Endothelial cell of umbilical vein (primary cell): Measurements from ENCODE around the gene BCL3. TPM values are rescaled to one million over a fixed set of nuclear protein-coding genes. Genes with fewer than 3 reads are reported as not detected.

Source experiments
- BruUV-seq: library from RNA; stranded (reverse); fragments of 400-500 nt; replicated peaks from 2 replicates; lab custom pipeline; 2021; lab: Mats Ljungman, UMichigan
- CTCF ChIA-PET: fragments of 300-600, 350-600 bp; sonication (Branson Sonifier 250); formaldehyde crosslinking; loops from one replicate; lab custom pipeline; 2021; ENCODE audit warnings: antibody characterized with exemption, inconsistent platforms; lab: Charles Lee
- POLR2A ChIA-PET: fragments of 300-600, 350-600 bp; sonication (Branson Sonifier 250); formaldehyde crosslinking; loops from one replicate; lab custom pipeline; 2021; ENCODE audit warnings: antibody characterized with exemption, inconsistent platforms; lab: Charles Lee
- DNase-seq: peaks from one replicate; pipeline ENCODE4 v3.0.0-alpha.2; 2011; ENCODE audit warnings: low read depth, low spot score
- FAIRE-seq: peaks from 2 replicates; lab custom pipeline; 2011; peaks lifted over from hg19 to GRCh38; lab: Jason Lieb, UNC
- H2AFZ ChIP-seq: 2 replicates; pipeline ENCODE4 v1.6.0; 2012; ENCODE audit warnings: low read depth, low read length, control low read depth, inconsistent platforms
- H3K27ac ChIP-seq: 2 replicates; pipeline ENCODE4 v1.5.1; 2011; ENCODE audit warnings: low read depth, mild to moderate bottlenecking, control low read depth, low read length, moderate library complexity; ENCODE audit not compliant: insufficient read depth
- H3K27me3 ChIP-seq, 2 experiments: 2 replicates each; pipeline versions ENCODE4 v1.6.0 to v1.6.1; 2011; ENCODE audit warnings: low read length in 2 of 2, mixed read lengths in 1 of 2; ENCODE audit not compliant: control insufficient read depth in 2 of 2, insufficient read depth in 2 of 2
- H3K36me3 ChIP-seq, 2 experiments: 2 replicates in 1 of 2; 3 replicates in 1 of 2; pipeline ENCODE4 v1.5.1; 2011; ENCODE audit warnings: low read length in 2 of 2, mild to moderate bottlenecking in 1 of 2, moderate library complexity in 1 of 2; ENCODE audit not compliant: control insufficient read depth in 2 of 2, insufficient read depth in 2 of 2; ENCODE audit errors: extremely low read depth in 1 of 2
- H3K4me1 ChIP-seq: 3 replicates; pipeline ENCODE4 v1.5.1; 2011; ENCODE audit warnings: mild to moderate bottlenecking, low read length; ENCODE audit not compliant: control insufficient read depth, insufficient read depth; ENCODE audit errors: extremely low read depth
- H3K4me2 ChIP-seq: 2 replicates; pipeline ENCODE4 v1.6.1; 2011; ENCODE audit warnings: low read length, control low read depth, mixed read lengths; ENCODE audit not compliant: insufficient read depth
- H3K4me3 ChIP-seq, 3 experiments: fragments of 200-600 bp in 1 of 3; sonication (generic), shearing (Covaris generic) in 1 of 3; replicated peaks in 1 of 3; 2 replicates each; pipeline ENCODE4 v1.5.1; 2011 to 2016; ENCODE audit warnings: control low read depth in 3 of 3, low read length in 3 of 3, mild to moderate bottlenecking in 2 of 3, inconsistent platforms in 1 of 3, low read depth in 1 of 3, moderate library complexity in 1 of 3; ENCODE audit not compliant: insufficient read depth in 1 of 3
- H3K79me2 ChIP-seq: 2 replicates; pipeline ENCODE4 v1.6.0; 2012; ENCODE audit warnings: low read length, inconsistent platforms; ENCODE audit not compliant: control insufficient read depth, insufficient read depth
- H3K9ac ChIP-seq: replicated peaks from 2 replicates; pipeline ENCODE3; 2011; ENCODE audit warnings: low read length, control low read depth; ENCODE audit not compliant: insufficient read depth; ENCODE audit errors: extremely low read depth
- H3K9me1 ChIP-seq: replicated peaks from 3 replicates; pipeline ENCODE4 v1.6.0; 2011; ENCODE audit warnings: mild to moderate bottlenecking, low read length; ENCODE audit not compliant: control insufficient read depth, insufficient read depth; ENCODE audit errors: extremely low read depth
- H3K9me3 ChIP-seq: replicated peaks from 2 replicates; pipeline ENCODE4 v1.5.1; 2012; ENCODE audit warnings: low read length, inconsistent platforms; ENCODE audit not compliant: control insufficient read depth, insufficient read depth
- H4K20me1 ChIP-seq: replicated peaks from 2 replicates; pipeline ENCODE3; 2011; ENCODE audit warnings: mild to moderate bottlenecking, low read length; ENCODE audit not compliant: control insufficient read depth, insufficient read depth; ENCODE audit errors: extremely low read depth
- CTCF ChIP-seq, 2 donors: IDR thresholded peaks; 1 replicate in 1 of 2; 2 replicates in 1 of 2; pipeline ENCODE4 v1.5.1; 2011; ENCODE audit warnings: low read length in 2 of 2, mild to moderate bottlenecking in 2 of 2, moderate library complexity in 2 of 2, control low read depth in 1 of 2, inconsistent platforms in 1 of 2, low read depth in 1 of 2; ENCODE audit not compliant: insufficient read depth in 1 of 2; ENCODE audit errors: extremely low read depth in 1 of 2
- EZH2 ChIP-seq: IDR thresholded peaks from 2 replicates; pipeline ENCODE4 v1.6.1; 2012; ENCODE audit warnings: borderline replicate concordance, low read depth, mild to moderate bottlenecking, moderate library complexity, low read length, inconsistent platforms; ENCODE audit not compliant: severe bottlenecking
- FOS ChIP-seq: IDR thresholded peaks from 2 replicates; pipeline ENCODE4 v1.6.1; 2011; ENCODE audit warnings: mild to moderate bottlenecking, low read length, moderate library complexity, borderline replicate concordance; ENCODE audit not compliant: insufficient read depth
- GATA2 ChIP-seq: IDR thresholded peaks from 2 replicates; pipeline ENCODE4 v1.7.0; 2011; ENCODE audit warnings: low read depth, mild to moderate bottlenecking, moderate library complexity, mixed read lengths, low read length; ENCODE audit not compliant: insufficient read length, insufficient read depth
- JUN ChIP-seq: IDR thresholded peaks from 2 replicates; pipeline ENCODE4 v1.6.1; 2011; ENCODE audit warnings: borderline replicate concordance, low read depth; ENCODE audit not compliant: insufficient read length, insufficient read depth
- MAX ChIP-seq: IDR thresholded peaks from 2 replicates; pipeline ENCODE4 v1.6.1; 2011; ENCODE audit not compliant: insufficient read depth, insufficient read length
- MYC ChIP-seq: IDR thresholded peaks from one replicate; pipeline ENCODE4 v1.6.1; 2011; ENCODE audit warnings: mild to moderate bottlenecking, low read depth, low read length
- POLR2A ChIP-seq: IDR thresholded peaks from 2 replicates; pipeline ENCODE4 v1.6.1; 2012; ENCODE audit warnings: low read depth, mild to moderate bottlenecking, control low read depth, low read length
- POLR2AphosphoS5 ChIP-seq: IDR thresholded peaks from 2 replicates; pipeline ENCODE4 v1.6.1; 2012; ENCODE audit warnings: low read depth, mild to moderate bottlenecking, control low read depth, low read length, moderate library complexity; ENCODE audit not compliant: insufficient read depth
- dilution Hi-C: fragments of 300-500 bp; cut with MboI; formaldehyde crosslinking; loops from one replicate; pipeline ENCODE4 v1.15.0; 2019; ENCODE audit warnings: low sequenced_read_pairs; ENCODE audit not compliant: extremely low pct_ligation_motif_present
- intact Hi-C: fragments of 100-400 bp; cut with micrococcal nuclease; formaldehyde crosslinking; loops from one replicate; pipeline ENCODE4 v1.10.0; 2022
- polyA plus RNA-seq, 4 experiments: library from polyadenylated mRNA; depleted of rRNA in 3 of 4; stranded (reverse) in 3 of 4; unstranded in 1 of 4; fragments of >200 nt; gene quantifications; 2 replicates each; pipeline versions ENCODE4 v1.2.1 to v1.2.3, GENCODE V29; 2011 to 2012; ENCODE audit warnings: missing spikeins in 1 of 4
- total RNA-seq: library from RNA; stranded (reverse); gene quantifications from 2 replicates; pipeline ENCODE4 v1.2.3, GENCODE V29; 2021

The BCL3 gene
- total and polyA plus RNA-seq, 2 donors (not counting 3 experiments of a cell fraction or from before 2014, with no cell fraction given) = 11.0 to 26.9 TPM

GRCh38 chr19:44756089-44756562 lies 7.6 kb downstream of the BCL3 start:
- dilution Hi-C loops (no loop called here), intact Hi-C loops (loop anchor here (5.0 kb wide), 1 partner anchor 69 kb away; no protein-coding TSS in a partner anchor)
- peaks cover 40% of the 10 kb centered on the region for H3K4me1 ChIP-seq
- no peak overlapping the region for H2AFZ ChIP-seq
- BruUV-seq = no TSS peak
- H3K4me2 ChIP-seq = no peak overlapping the region
- no peak for TF ChIP-seq MAX
- TF ChIP-seq JUN = no peak
- TF ChIP-seq POLR2AphosphoS5 = no peak
- TF ChIP-seq POLR2A = no peak
- TF ChIP-seq MYC = no peak
- TF ChIP-seq CTCF (IDR thresholded peaks at IDR 0.05; ENCODE audit: extremely low read depth in 1 of 2, insufficient read depth in 1 of 2, low read depth in 1 of 2, low read length in 2 of 2) = no peak
- no peak for TF ChIP-seq GATA2
- TF ChIP-seq EZH2 = no peak
- no peak for TF ChIP-seq FOS
- ChIA-PET CTCF (interaction anchor here (4.4 to 4.9 kb wide), 2 partner anchors 15 to 32 kb away, joined by 44 to 71 read pairs; no protein-coding TSS in a partner anchor), POLR2A (no interaction called here)
- H4K20me1 ChIP-seq = no peaks in the 10 kb centered on the region
- no peak overlapping the region for H3K27ac ChIP-seq
- no peak overlapping the region for H3K9ac ChIP-seq
- peaks cover 0 to 18% of the 10 kb centered on the region in 2 experiments for H3K36me3 ChIP-seq
- H3K27me3 ChIP-seq = no peaks in the 10 kb centered on the region
- H3K4me3 ChIP-seq = no peak overlapping the region
- FAIRE-seq (no peak), DNase-seq (no peak)
- peaks cover 5% of the 10 kb centered on the region for H3K79me2 ChIP-seq
- no peaks in the 10 kb centered on the region for H3K9me3 ChIP-seq
- H3K9me1 ChIP-seq = no peaks in the 10 kb centered on the region
